ENCODE results near the gene KIAA0040. TPM values are rescaled to one million over a fixed set of nuclear protein-coding genes. Genes with fewer than 3 reads are reported as not detected.
A peak's percentile ranks its signal among the peaks of the same experiment; 100 is the strongest.

The KIAA0040 gene
- total RNA-seq, 1 donor from 2014 or later, result 44.8 TPM

DNA sequence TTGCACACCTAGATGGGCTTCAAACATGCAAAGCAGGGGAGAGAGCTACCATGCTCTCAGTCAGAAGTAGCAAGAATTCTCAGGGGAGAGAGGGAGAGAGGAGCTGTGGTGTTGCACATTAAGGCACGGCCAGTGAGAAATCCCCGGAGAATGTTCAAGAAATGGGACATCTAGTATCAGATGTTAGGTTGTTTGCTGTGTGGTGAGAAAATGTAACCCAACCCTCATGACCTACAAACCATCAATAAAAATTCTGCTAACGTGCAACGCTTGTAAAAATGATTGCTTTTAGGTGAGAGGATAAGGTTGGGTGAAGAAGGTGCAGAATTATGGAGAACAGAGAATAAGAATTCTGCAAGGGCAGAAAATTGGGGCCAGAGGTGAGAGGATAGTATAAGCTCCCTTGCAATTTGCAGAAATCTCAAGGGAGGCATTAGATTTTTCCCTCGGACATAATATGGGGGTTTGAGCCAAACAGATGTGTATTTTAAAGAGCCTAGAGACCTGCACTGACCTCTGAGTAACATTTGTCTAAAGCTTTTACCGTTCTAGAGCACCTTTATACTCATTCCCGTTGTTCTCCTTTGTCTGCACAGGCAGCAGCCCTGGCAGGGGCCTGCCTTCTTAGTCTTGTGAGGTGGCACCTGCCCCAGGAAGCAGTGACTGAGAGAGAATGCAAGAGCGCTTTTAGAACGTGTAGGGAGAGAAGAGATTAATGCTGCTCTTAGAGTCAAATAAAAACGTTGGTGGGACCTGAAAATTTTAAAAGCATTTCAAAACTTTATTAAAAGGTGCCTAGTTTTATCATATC lies 25.4 kb upstream of the KIAA0040 start:
- Histone ChIP-seq H3K36me3 (no peaks in the 10 kb centered on the region), H3K4me1 (peaks cover 23% of the 10 kb centered on the region), H3K4me3 (no peak overlapping the region), H3K27ac (no peak overlapping the region), H3K9me3 (no peaks in the 10 kb centered on the region), H3K27me3 (no peaks in the 10 kb centered on the region)
- ATAC-seq, result no peak
- intact Hi-C loops (cut with DNase I), result no loop called here
- TF ChIP-seq CTCF (IDR thresholded peaks at IDR 0.05), result no peak
- DNase-seq, result no peak

DNA sequence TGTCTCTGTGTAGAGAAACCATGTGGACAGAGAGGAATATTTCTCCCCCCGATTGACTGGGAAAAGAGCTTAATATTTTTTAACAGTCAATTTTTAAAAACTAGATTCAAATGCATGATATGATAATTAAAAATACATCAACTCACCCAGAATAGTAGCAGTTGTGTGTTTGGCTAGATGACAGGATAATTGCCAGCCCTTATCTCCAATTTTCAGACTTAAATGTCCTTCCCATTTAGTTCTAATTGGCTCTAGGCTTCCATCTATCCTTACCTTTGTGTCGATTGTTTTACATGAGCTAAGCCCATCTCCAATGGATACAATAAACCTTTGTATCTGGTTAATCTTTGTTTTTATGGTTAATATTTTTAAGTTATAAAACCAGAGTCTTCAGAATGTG lies 23.9 kb upstream of the KIAA0040 start:
- Histone ChIP-seq H3K9me3 (no peaks in the 10 kb centered on the region), H3K4me3 (no peak overlapping the region), H3K4me1 (peaks cover 15% of the 10 kb centered on the region), H3K27ac (no peak overlapping the region), H3K36me3 (no peaks in the 10 kb centered on the region), H3K27me3 (no peaks in the 10 kb centered on the region)
- no peak for TF ChIP-seq CTCF (IDR thresholded peaks at IDR 0.05)
- no peak for ATAC-seq
- DNase-seq, result no peak
- intact Hi-C loops (cut with DNase I), result no loop called here

- H3K4me3 ChIP-seq, result no peak overlapping the region
- no peaks in the 10 kb centered on the region for H3K36me3 ChIP-seq
- no peaks in the 10 kb centered on the region for H3K9me3 ChIP-seq
- TF ChIP-seq CTCF (IDR thresholded peaks at IDR 0.05), result no peak
- no peak overlapping the region for H3K27ac ChIP-seq
- no peaks in the 10 kb centered on the region for H3K27me3 ChIP-seq
- DNase-seq (no peak), ATAC-seq (no peak)
- intact Hi-C loops (cut with DNase I), result no loop called here
- no peaks in the 10 kb centered on the region for H3K4me1 ChIP-seq
These were observed 19.1 kb upstream of the KIAA0040 start for GRCh38 chr1:175211656-175212055.

- no peak for TF ChIP-seq CTCF (IDR thresholded peaks at IDR 0.05)
- intact Hi-C loops (cut with DNase I), result no loop called here
- Histone ChIP-seq H3K4me3 (no peak overlapping the region), H3K27ac (no peak overlapping the region), H3K9me3 (no peaks in the 10 kb centered on the region), H3K4me1 (no peaks in the 10 kb centered on the region), H3K36me3 (no peaks in the 10 kb centered on the region), H3K27me3 (no peaks in the 10 kb centered on the region)
- no peak for DNase-seq
- no peak for ATAC-seq
These were observed 18.2 kb upstream of the KIAA0040 start for GRCh38 chr1:175210744-175211143.

DNA sequence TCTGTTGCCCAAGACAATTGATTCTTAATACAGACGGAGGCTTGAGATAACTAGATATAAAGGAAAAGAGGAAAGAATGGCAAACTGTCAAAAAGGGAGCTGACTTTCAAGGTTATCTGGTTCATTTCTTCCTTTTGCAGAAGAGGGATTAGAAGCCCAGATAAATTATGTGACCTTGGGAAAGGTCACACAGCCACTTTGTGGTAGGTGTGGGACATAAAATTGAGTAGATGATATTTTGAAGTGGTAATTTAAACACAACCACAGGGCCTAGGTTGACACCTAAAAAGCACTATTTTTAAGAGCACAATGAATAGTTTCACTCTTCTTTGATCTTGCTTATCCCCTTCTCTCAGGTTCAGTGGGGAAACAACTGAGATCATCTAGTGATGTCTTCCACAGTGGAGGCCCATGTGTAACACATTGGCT lies 16.9 kb upstream of the KIAA0040 start:
- no peak for TF ChIP-seq CTCF (IDR thresholded peaks at IDR 0.05)
- peak overlapping the region; percentile 55 for H3K27ac ChIP-seq
- no peak for ATAC-seq

More for the DNA sequence above, 16.9 kb upstream of the KIAA0040 start:
- Histone ChIP-seq H3K36me3 (no peaks in the 10 kb centered on the region), H3K4me3 (no peak overlapping the region), H3K27me3 (no peaks in the 10 kb centered on the region), H3K4me1 (no peaks in the 10 kb centered on the region), H3K9me3 (no peaks in the 10 kb centered on the region)
- intact Hi-C loops (cut with DNase I), result no loop called here
- DNase-seq, result no peak
